Stomach (tissue), 4 donors: ENCODE data around the gene DCLK2.

Source experiments
- POLR2AphosphoS5 ChIP-seq, 3 donors: sonication (generic); formaldehyde crosslinking; IDR thresholded peaks; one replicate each; pipeline ENCODE4 v1.6.1; 2016; ENCODE audit warnings: antibody characterized with exemption in 3 of 3
- TF ChIP-seq, protein P1 (sequence below), 7 experiments: fragments of 450-650 bp in 4 of 7; fragments of 200-600 bp in 3 of 7; sonication (generic) in 3 of 7; IDR thresholded peaks; one replicate each; pipeline ENCODE4 v1.5.1; 2016 to 2019; ENCODE audit warnings: antibody characterized with exemption in 7 of 7, control low read depth in 2 of 7, mild to moderate bottlenecking in 1 of 7

- TF ChIP-seq POLR2AphosphoS5 (IDR thresholded peaks at IDR 0.05) = no peak
- TF ChIP-seq, protein P1, sequence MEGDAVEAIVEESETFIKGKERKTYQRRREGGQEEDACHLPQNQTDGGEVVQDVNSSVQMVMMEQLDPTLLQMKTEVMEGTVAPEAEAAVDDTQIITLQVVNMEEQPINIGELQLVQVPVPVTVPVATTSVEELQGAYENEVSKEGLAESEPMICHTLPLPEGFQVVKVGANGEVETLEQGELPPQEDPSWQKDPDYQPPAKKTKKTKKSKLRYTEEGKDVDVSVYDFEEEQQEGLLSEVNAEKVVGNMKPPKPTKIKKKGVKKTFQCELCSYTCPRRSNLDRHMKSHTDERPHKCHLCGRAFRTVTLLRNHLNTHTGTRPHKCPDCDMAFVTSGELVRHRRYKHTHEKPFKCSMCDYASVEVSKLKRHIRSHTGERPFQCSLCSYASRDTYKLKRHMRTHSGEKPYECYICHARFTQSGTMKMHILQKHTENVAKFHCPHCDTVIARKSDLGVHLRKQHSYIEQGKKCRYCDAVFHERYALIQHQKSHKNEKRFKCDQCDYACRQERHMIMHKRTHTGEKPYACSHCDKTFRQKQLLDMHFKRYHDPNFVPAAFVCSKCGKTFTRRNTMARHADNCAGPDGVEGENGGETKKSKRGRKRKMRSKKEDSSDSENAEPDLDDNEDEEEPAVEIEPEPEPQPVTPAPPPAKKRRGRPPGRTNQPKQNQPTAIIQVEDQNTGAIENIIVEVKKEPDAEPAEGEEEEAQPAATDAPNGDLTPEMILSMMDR (IDR thresholded peaks at IDR 0.05) = no peak
Measured at GRCh38 chr4:150305995-150306394, 227.8 kb downstream of the DCLK2 start.
